Measurements from ENCODE around the gene RPL19.

The RPL19 gene

DNA sequence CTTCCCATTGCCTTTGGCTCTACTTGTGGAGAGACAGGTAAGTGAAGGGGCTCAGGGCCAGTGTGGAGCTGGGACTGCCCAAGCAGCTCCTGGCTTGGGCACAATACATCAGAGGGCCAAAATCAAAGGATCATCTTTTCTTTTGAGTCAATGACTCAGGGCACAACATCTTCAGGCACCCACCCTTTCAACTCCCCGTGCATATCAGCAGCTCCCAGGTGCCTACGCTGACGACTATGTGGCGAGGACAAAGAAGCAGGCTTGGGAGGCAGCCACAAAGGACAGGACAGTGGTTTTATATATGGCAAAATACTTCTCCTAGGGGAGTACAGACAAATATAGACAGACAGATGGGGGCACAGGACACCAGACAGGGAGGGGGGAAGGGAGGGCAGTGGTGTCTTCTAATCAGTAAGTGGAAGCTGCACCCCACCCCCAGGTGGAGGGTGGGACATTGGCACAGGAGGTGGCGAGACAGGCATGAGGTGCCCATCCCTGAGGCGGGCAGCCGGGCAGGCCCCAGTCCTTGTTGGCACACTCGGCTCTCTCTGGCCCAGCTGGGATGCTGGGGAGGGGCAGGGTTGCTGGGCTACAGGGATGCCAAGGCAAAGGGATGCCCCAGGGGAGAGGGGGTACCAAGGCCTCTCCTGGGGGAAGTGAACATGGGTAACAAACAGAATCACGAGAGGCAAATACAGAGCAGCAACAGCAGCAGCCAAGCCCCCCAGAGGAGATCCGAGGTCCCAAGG is 26.4 kb upstream of the RPL19 start:
- no peaks in the 10 kb centered on the region; the same call in 1 of the 2 replicates for H3K4me1 ChIP-seq (ENCODE audit: insufficient read depth, low read length)
- H3K9ac ChIP-seq (ENCODE audit: low read depth, low read length), result no peak overlapping the region
- H3K9me3 ChIP-seq (ENCODE audit: insufficient read depth, low read depth, low read length), result no peaks in the 10 kb centered on the region
- peaks cover 21% of the 10 kb centered on the region for H3K36me3 ChIP-seq (ENCODE audit: insufficient read depth, low read depth, low read length)
- H3K27ac ChIP-seq (ENCODE audit: low read length), result no peak overlapping the region
- H3K4me3 ChIP-seq (ENCODE audit: low read length), result no peak overlapping the region
- H3K27me3 ChIP-seq (ENCODE audit: insufficient read depth, low read length), result peaks cover 5% of the 10 kb centered on the region; the same call in 1 of the 2 replicates

DNA sequence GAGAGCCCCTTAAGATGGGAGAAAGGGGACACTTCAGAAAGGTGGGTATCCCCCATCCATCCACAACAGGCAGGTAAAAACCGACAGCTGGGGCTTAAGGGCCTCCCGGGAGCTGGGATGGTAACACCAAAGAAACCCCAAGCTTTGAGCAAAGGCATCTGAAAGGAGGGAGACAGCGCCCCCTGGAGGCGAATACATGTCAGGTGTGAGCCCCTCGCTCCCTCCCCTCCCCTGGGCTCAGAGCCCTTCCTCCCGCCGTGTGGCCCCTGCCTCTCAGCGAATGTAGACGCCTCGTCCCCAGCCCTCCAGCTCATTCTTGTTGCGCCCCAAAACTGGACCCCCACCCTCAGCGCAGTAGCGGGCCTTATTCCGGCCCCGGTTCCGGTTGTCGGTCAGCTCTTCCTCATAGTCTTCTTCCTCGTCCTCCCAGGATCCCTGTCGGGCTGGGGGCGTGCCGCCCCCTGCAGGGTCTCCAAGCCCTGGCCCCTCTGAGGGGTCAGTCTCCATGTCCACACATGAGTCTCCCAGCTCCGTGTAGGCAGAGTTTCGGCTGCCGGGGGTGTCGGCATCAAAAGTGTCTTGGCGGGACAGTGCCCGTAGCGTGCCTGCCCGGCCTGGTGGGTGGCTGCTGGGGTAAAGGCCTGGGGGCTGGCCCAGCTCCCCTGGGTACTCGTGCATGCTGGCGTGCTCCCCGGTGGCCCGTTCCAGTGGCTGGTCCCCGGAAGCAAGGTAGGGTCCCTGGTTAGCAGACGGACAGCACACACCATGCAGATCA is 25.0 kb upstream of the RPL19 start:
- Histone ChIP-seq H3K27ac (ENCODE audit: low read length) (no peak overlapping the region), H3K9ac (ENCODE audit: low read depth, low read length) (no peak overlapping the region), H3K27me3 (ENCODE audit: insufficient read depth, low read length) (no peaks in the 10 kb centered on the region), H3K4me3 (ENCODE audit: low read length) (no peak overlapping the region; the same call in 1 of the 2 replicates), H3K9me3 (ENCODE audit: insufficient read depth, low read depth, low read length) (no peaks in the 10 kb centered on the region), H3K4me1 (ENCODE audit: insufficient read depth, low read length) (no peaks in the 10 kb centered on the region; the same call in 1 of the 2 replicates), H3K36me3 (ENCODE audit: insufficient read depth, low read depth, low read length) (peaks cover 23% of the 10 kb centered on the region)

DNA sequence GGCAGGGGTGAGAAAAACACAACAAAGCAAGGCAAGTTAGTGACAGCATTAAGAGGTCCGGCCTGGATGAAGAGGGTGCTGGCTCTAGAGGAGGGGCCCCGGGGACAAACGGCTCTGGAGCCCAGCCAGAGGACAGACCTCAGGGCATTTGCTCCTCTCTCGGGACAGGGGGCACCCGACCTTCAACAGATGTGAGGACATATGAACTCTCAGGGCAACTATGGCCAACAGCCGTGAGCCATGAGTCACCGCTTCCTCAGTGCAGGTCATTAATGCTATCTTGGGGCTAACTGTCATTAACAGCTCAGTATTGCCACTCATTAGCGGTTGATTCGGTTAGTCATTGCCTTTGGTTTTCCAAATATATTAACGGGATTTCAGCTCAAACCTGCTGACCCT is 24.4 kb upstream of the RPL19 start:
- no peak overlapping the region for H3K9ac ChIP-seq (ENCODE audit: low read depth, low read length)
- H3K27ac ChIP-seq (ENCODE audit: low read length), result no peak overlapping the region

DNA sequence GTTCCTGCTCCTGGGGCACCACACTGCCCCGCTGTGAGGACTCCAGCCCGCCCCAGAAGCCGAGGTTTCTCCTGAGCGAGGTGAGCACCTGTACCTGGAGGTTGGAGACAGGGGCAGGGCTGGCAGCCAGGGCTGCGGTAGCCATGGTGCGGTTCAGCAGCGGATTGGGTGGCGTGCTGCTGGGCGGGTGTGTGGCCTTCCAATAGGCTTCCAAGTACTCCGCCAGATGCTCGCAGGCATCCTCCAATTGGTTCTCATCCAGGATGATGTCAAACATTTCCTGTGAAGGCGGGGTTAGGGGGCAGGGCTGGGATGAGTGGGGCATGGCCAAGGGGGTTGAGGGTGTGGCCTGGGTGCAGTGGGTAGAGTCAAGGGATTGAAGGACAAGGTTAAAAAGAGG is 22.8 kb upstream of the RPL19 start:
- no peaks in the 10 kb centered on the region for H3K9me3 ChIP-seq (ENCODE audit: insufficient read depth, low read depth, low read length)
- no peaks in the 10 kb centered on the region for H3K27me3 ChIP-seq (ENCODE audit: insufficient read depth, low read length)
- no peak overlapping the region for H3K9ac ChIP-seq (ENCODE audit: low read depth, low read length)
- no peaks in the 10 kb centered on the region; the same call in 1 of the 2 replicates for H3K4me1 ChIP-seq (ENCODE audit: insufficient read depth, low read length)
- H3K36me3 ChIP-seq (ENCODE audit: insufficient read depth, low read depth, low read length), result peaks cover 28% of the 10 kb centered on the region
- no peak overlapping the region for H3K27ac ChIP-seq (ENCODE audit: low read length)
- no peak overlapping the region for H3K4me3 ChIP-seq (ENCODE audit: low read length)

More for the DNA sequence above, 24.4 kb upstream of the RPL19 start:
- H3K4me1 ChIP-seq (ENCODE audit: insufficient read depth, low read length), result no peaks in the 10 kb centered on the region; the same call in 1 of the 2 replicates
- peaks cover 23% of the 10 kb centered on the region for H3K36me3 ChIP-seq (ENCODE audit: insufficient read depth, low read depth, low read length)
- H3K4me3 ChIP-seq (ENCODE audit: low read length), result no peak overlapping the region
- no peaks in the 10 kb centered on the region for H3K9me3 ChIP-seq (ENCODE audit: insufficient read depth, low read depth, low read length)
- no peaks in the 10 kb centered on the region for H3K27me3 ChIP-seq (ENCODE audit: insufficient read depth, low read length)

GRCh38 chr17:39178536-39178935 is 21.5 kb upstream of the RPL19 start:
- Histone ChIP-seq H3K36me3 (ENCODE audit: insufficient read depth, low read depth, low read length) (peaks cover 38% of the 10 kb centered on the region), H3K9ac (ENCODE audit: low read depth, low read length) (no peak overlapping the region), H3K27ac (ENCODE audit: low read length) (no peak overlapping the region)

DNA sequence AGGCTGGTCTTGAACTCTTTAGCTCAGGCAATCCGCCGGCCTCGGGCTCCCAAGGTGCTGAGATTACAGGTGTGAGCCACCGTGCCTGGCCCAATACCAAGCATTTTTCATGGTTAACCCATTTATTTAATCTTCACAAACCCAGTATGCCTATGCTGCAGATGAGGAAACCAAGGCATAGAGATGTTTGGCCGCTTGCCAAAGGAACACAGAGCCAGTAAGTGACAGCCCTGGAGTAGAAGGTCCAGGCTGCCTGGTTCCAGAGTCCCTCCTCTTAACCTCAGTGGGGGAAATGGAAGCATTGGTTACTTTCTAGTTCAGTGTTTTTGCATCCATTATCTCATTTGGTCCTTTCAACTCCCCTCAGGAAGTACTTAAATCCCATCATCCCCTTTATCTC is 18.8 kb upstream of the RPL19 start:
- H3K4me1 ChIP-seq (ENCODE audit: insufficient read depth, low read length), result no peaks in the 10 kb centered on the region; the same call in 1 of the 2 replicates
- no peak overlapping the region for H3K9ac ChIP-seq (ENCODE audit: low read depth, low read length)
- no peak overlapping the region for H3K4me3 ChIP-seq (ENCODE audit: low read length)
- no peak overlapping the region for H3K27ac ChIP-seq (ENCODE audit: low read length)
- no peaks in the 10 kb centered on the region for H3K9me3 ChIP-seq (ENCODE audit: insufficient read depth, low read depth, low read length)
- peaks cover 59% of the 10 kb centered on the region for H3K36me3 ChIP-seq (ENCODE audit: insufficient read depth, low read depth, low read length)
- H3K27me3 ChIP-seq (ENCODE audit: insufficient read depth, low read length), result no peaks in the 10 kb centered on the region

More at GRCh38 chr17:39178536-39178935, 21.5 kb upstream of the RPL19 start:
- H3K27me3 ChIP-seq (ENCODE audit: insufficient read depth, low read length), result no peaks in the 10 kb centered on the region
- H3K4me1 ChIP-seq (ENCODE audit: insufficient read depth, low read length), result no peaks in the 10 kb centered on the region; the same call in 1 of the 2 replicates
- no peaks in the 10 kb centered on the region for H3K9me3 ChIP-seq (ENCODE audit: insufficient read depth, low read depth, low read length)
- no peak overlapping the region for H3K4me3 ChIP-seq (ENCODE audit: low read length)

DNA sequence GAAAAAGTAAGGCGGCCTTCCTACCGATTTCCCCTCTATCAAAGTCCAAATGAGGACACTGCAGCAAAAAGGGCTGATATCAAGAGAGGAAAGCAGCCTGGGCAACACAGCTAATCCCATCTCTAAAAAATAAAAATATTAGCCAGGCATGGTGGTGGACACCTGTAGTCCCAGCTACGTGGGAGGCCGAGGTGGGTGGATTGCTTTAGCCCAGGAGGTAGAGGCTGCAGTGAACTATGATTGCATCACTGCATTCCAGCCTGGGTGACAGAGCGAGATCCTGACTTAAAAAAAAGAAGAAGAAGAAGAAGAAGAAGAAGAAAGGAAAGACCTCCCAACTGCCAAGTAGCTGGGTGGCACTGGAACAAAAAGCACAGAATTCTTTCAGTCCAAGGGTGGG is 17.0 kb upstream of the RPL19 start:
- H3K4me3 ChIP-seq (ENCODE audit: low read length), result no peak overlapping the region

DNA sequence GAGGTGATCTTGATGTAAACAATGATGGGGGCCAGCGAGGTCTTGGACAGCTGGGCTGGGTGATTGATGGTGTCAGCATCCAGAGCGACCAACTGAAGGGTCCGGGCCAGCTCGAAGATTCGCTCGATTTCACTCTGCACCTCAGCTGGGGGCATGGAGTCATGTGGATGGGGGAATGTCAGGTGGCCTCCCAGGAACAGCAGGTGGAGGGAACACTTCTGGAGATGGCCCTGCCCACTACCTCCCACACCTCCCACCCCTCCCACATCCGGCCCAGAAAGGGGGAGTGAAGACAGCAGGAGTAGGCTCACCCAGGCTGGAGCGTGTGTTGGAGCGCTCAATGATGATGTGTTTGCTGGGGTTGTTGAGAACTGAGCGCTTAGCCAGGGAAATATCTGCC is 16.4 kb upstream of the RPL19 start:
- Histone ChIP-seq H3K9me3 (ENCODE audit: insufficient read depth, low read depth, low read length) (no peaks in the 10 kb centered on the region), H3K36me3 (ENCODE audit: insufficient read depth, low read depth, low read length) (peaks cover 66% of the 10 kb centered on the region), H3K4me3 (ENCODE audit: low read length) (no peak overlapping the region), H3K27me3 (ENCODE audit: insufficient read depth, low read length) (no peaks in the 10 kb centered on the region), H3K9ac (ENCODE audit: low read depth, low read length) (no peak overlapping the region), H3K27ac (ENCODE audit: low read length) (no peak overlapping the region), H3K4me1 (ENCODE audit: insufficient read depth, low read length) (no peaks in the 10 kb centered on the region)

More for the DNA sequence above, 17.0 kb upstream of the RPL19 start:
- H3K9ac ChIP-seq (ENCODE audit: low read depth, low read length), result no peak overlapping the region
- H3K27ac ChIP-seq (ENCODE audit: low read length), result no peak overlapping the region
- peaks cover 64% of the 10 kb centered on the region for H3K36me3 ChIP-seq (ENCODE audit: insufficient read depth, low read depth, low read length)
- no peaks in the 10 kb centered on the region for H3K27me3 ChIP-seq (ENCODE audit: insufficient read depth, low read length)
- no peaks in the 10 kb centered on the region for H3K4me1 ChIP-seq (ENCODE audit: insufficient read depth, low read length)
- H3K9me3 ChIP-seq (ENCODE audit: insufficient read depth, low read depth, low read length), result no peaks in the 10 kb centered on the region

- no peak overlapping the region for H3K27ac ChIP-seq (ENCODE audit: low read length)
- H3K4me1 ChIP-seq (ENCODE audit: insufficient read depth, low read length), result no peaks in the 10 kb centered on the region
- H3K4me3 ChIP-seq (ENCODE audit: low read length), result no peak overlapping the region
- no peaks in the 10 kb centered on the region for H3K27me3 ChIP-seq (ENCODE audit: insufficient read depth, low read length)
- H3K9ac ChIP-seq (ENCODE audit: low read depth, low read length), result no peak overlapping the region
- H3K36me3 ChIP-seq (ENCODE audit: insufficient read depth, low read depth, low read length), result peaks cover 67% of the 10 kb centered on the region
- no peaks in the 10 kb centered on the region for H3K9me3 ChIP-seq (ENCODE audit: insufficient read depth, low read depth, low read length)
Observed at GRCh38 chr17:39186481-39187002, 13.5 kb upstream of the RPL19 start.

GRCh38 chr17:39187152-39187830 is 12.8 kb upstream of the RPL19 start:
- Histone ChIP-seq H3K9me3 (ENCODE audit: insufficient read depth, low read depth, low read length) (no peaks in the 10 kb centered on the region), H3K4me1 (ENCODE audit: insufficient read depth, low read length) (no peaks in the 10 kb centered on the region), H3K36me3 (ENCODE audit: insufficient read depth, low read depth, low read length) (peaks cover 75% of the 10 kb centered on the region), H3K9ac (ENCODE audit: low read depth, low read length) (no peak overlapping the region), H3K4me3 (ENCODE audit: low read length) (no peak overlapping the region), H3K27ac (ENCODE audit: low read length) (no peak overlapping the region), H3K27me3 (ENCODE audit: insufficient read depth, low read length) (no peaks in the 10 kb centered on the region)

GRCh38 chr17:39191750-39192510 is 8.2 kb upstream of the RPL19 start:
- H3K4me3 ChIP-seq (ENCODE audit: low read length), result no peak overlapping the region
- H3K9me3 ChIP-seq (ENCODE audit: insufficient read depth, low read depth, low read length), result no peaks in the 10 kb centered on the region
- H3K27ac ChIP-seq (ENCODE audit: low read length), result no peak overlapping the region
- no peaks in the 10 kb centered on the region for H3K27me3 ChIP-seq (ENCODE audit: insufficient read depth, low read length)
- H3K36me3 ChIP-seq (ENCODE audit: insufficient read depth, low read depth, low read length), result peaks cover 51% of the 10 kb centered on the region
- peaks cover 5% of the 10 kb centered on the region; the same call in 1 of the 2 replicates for H3K4me1 ChIP-seq (ENCODE audit: insufficient read depth, low read length)
- no peak overlapping the region for H3K9ac ChIP-seq (ENCODE audit: low read depth, low read length)
